Esophagus squamous epithelium (tissue), 5 donors: ENCODE results near the gene PEX14. TPM values are rescaled to one million over a fixed set of nuclear protein-coding genes. Genes with fewer than 3 reads are reported as not detected.

Experiments
- DNase-seq: peaks from one replicate; lab custom pipeline; 2025; lab: John Stamatoyannopoulos, UW
- H3K27ac ChIP-seq, 4 donors: fragments of 200-600 bp; sonication (generic); one replicate each; pipeline ENCODE4 v1.5.1; 2016 to 2019; ENCODE audit warnings: mild to moderate bottlenecking in 1 of 4
- H3K27me3 ChIP-seq, 4 donors: fragments of 200-600 bp; sonication (generic); 1 replicate in 3 of 4; 2 replicates in 1 of 4; pipeline versions ENCODE4 v1.5.1 to v1.6.0; 2017 to 2021; ENCODE audit warnings: antibody characterized with exemption in 1 of 4
- H3K36me3 ChIP-seq, 3 donors: fragments of 200-600 bp; sonication (generic); one replicate each; pipeline ENCODE4 v1.5.1; 2016 to 2019
- H3K4me1 ChIP-seq, 3 donors: fragments of 200-600 bp; sonication (generic); one replicate each; pipeline ENCODE4 v1.5.1; 2017 to 2019
- H3K4me3 ChIP-seq, 4 donors: fragments of 200-600 bp; sonication (generic); 1 replicate in 3 of 4; 2 replicates in 1 of 4; pipeline ENCODE4 v1.5.1; 2016 to 2019; ENCODE audit warnings: mild to moderate bottlenecking in 2 of 4, moderate library complexity in 1 of 4
- H3K9me3 ChIP-seq, 3 donors: fragments of 200-600 bp; sonication (generic); one replicate each; pipeline ENCODE4 v1.5.1; 2016 to 2019
- CTCF ChIP-seq, 6 experiments: fragments of 450-650 bp in 4 of 6; fragments of 200-600 bp in 2 of 6; sonication (generic) in 2 of 6; IDR thresholded peaks; one replicate each; pipeline ENCODE4 v1.5.1; 2016 to 2019; ENCODE audit warnings: antibody characterized with exemption in 6 of 6, mild to moderate bottlenecking in 4 of 6, moderate library complexity in 4 of 6
- POLR2A ChIP-seq, 4 donors: fragments of 450-650 bp; IDR thresholded peaks; one replicate each; pipeline ENCODE4 v1.6.1; 2017; ENCODE audit warnings: antibody characterized with exemption in 4 of 4, mild to moderate bottlenecking in 4 of 4, moderate library complexity in 3 of 4
- WGBS, 2 donors: methylation state at CpG; one replicate each; pipeline ENCODE4 v1.1.5; 2018; 5-methylcytosine and 5-hydroxymethylcytosine counted together
- intact Hi-C: fragments of 100-400 bp; cut with DNase I; formaldehyde crosslinking; loops from one replicate; pipeline ENCODE4 v1.15.0; 2022
- total RNA-seq, 4 donors: library from RNA; depleted of rRNA; stranded (reverse); fragments of >200 nt; gene quantifications; one replicate each; pipeline ENCODE4 v1.1.0, GENCODE V29; 2016
- donor health status: DM: yes; HTN: yes; CAD: no.

PEX14 gene
- total RNA-seq, 4 donors from 2014 or later, result 9.4 to 22.9 (median 15.2) TPM

DNA sequence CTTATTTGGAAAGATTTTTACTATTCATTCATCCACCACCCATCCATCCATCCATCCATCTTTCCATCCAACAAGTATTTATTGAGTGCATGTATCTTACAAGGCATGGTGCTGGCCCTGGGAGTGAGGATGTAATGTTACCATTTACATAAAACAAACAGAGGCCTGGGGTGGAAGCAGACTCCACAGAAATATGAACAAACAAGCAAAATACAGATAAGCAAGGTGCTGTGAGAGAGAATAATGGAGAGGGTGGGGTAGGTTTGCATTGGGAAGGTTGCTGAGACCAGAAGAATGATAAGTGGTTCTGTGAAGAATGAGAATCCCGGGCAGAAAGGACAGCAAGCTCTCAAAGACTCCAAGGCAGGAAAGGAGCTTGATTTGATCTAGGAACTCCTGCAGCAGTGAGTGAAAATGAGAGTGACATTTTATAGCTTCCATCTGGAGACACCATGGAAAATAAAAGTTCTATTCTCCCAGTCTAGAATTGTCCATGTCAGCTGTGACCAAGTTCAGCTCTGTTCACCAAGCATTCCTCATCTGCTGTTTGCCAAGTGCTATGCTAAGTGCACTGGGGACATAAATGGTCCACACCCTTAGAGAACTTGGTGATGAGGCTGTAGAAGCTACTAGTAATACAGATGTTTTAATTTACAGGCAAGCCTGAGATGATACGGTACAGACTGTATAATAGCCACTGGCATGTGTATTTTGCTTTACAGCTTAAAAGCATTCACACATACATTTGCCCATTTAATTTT lies 75.3 kb downstream of the PEX14 start:
- no peaks in the 10 kb centered on the region for H3K9me3 ChIP-seq
- H3K36me3 ChIP-seq, result no peaks in the 10 kb centered on the region
- intact Hi-C loops, result no loop called here
- H3K27me3 ChIP-seq, result no peaks in the 10 kb centered on the region
- no peak for TF ChIP-seq CTCF (IDR thresholded peaks at IDR 0.05)
- no peak for TF ChIP-seq POLR2A (IDR thresholded peaks at IDR 0.05)
- H3K27ac ChIP-seq, result no peak overlapping the region
- no peaks in the 10 kb centered on the region for H3K4me1 ChIP-seq
- 91 to 94% methylated on average over 2 of the region's 2 CpGs for WGBS, 2 donors
- DNase-seq, result no peak
- H3K4me3 ChIP-seq, result no peak overlapping the region

GRCh38 chr1:10553118-10553517 lies 78.4 kb downstream of the PEX14 start:
- Histone ChIP-seq H3K27ac (no peak overlapping the region), H3K9me3 (no peaks in the 10 kb centered on the region), H3K36me3 (no peaks in the 10 kb centered on the region), H3K4me1 (no peaks in the 10 kb centered on the region), H3K27me3 (no peaks in the 10 kb centered on the region), H3K4me3 (no peak overlapping the region)
- TF ChIP-seq CTCF (IDR thresholded peaks at IDR 0.05) (no peak), POLR2A (IDR thresholded peaks at IDR 0.05) (no peak)
- intact Hi-C loops, result no loop called here
- DNase-seq, result no peak
- 83 to 90% methylated on average over 10 of the region's 10 CpGs for WGBS, 2 donors

DNA sequence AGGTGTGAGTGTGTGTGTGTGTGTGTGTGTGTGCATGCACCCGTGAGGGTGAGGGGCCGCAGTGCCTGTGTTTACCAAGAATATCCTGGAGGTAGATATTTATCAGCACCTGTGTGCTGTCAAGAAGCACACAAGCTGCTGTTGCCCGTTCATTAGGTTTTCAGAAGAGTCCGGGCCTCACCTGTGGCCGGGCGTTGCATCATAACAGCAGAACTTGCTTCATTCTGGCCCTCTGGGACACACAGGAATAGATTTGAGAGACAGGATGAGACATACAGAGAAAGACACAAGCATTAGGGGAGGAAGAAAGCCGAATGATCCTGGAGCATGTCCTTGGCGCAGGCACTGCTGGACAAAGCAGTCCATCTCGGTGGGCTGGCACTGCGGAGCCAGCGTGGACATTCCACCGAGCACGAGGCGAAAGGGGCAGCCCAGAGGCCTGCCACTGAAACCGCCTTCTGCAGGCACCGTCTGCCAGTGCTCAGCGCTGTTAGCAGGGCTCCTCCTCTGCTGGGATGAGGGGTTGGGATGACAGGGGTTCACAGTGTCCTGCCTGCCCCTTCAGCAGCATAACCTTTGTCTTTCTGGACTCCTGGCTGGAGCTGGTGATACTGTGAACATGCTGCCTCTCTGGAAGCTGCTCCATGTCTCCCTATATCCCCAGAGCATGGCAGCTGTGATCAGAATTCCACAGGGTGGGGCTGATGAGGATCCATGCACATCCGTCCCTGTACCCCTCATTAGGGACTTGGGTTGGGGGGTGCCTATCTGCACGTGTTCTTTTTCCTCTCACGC lies 81.1 kb downstream of the PEX14 start:
- Histone ChIP-seq H3K9me3 (no peaks in the 10 kb centered on the region), H3K4me1 (no peaks in the 10 kb centered on the region), H3K36me3 (no peaks in the 10 kb centered on the region), H3K4me3 (no peak overlapping the region), H3K27ac (no peak overlapping the region), H3K27me3 (no peaks in the 10 kb centered on the region)
- TF ChIP-seq CTCF (IDR thresholded peaks at IDR 0.05) (no peak), POLR2A (IDR thresholded peaks at IDR 0.05) (no peak)
- no peak for DNase-seq
- 71 to 74% methylated on average over 16 to 17 of the region's 20 CpGs for WGBS, 2 donors
- intact Hi-C loops, result no loop called here

DNA sequence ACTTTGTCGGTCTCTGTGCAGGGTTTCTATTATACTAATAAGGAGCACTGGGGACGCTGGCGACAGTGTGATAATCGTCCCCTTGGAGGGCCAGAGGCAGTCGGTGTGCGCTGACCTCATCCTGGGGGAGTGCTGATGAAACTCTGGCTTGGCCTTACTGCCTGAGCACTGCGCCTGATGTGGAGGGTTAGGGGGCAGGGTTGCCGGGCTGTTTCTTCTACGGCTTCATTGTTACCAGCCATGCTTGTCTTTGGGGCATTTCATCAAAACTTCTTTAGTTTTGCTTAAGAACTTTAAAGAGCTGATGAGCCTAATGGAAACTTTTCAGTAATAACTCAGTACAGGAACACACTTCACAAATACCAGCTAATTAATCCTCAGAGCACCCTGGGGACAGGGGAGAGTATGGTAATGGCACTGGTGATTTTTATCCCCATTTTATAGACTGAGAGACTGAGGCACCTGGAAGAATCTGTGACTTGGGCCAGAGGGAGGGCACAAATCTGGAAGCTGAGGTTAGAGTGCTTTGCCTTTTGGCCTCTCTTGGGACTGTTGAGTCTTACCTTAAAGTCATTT lies 81.8 kb downstream of the PEX14 start:
- 92 to 94% methylated on average over 8 to 9 of the region's 9 CpGs for WGBS, 2 donors
- Histone ChIP-seq H3K4me3 (no peak overlapping the region), H3K27me3 (no peaks in the 10 kb centered on the region), H3K4me1 (no peaks in the 10 kb centered on the region), H3K36me3 (no peaks in the 10 kb centered on the region), H3K9me3 (no peaks in the 10 kb centered on the region), H3K27ac (no peak overlapping the region)
- intact Hi-C loops, result no loop called here
- TF ChIP-seq CTCF (IDR thresholded peaks at IDR 0.05) (no peak), POLR2A (IDR thresholded peaks at IDR 0.05) (no peak)
- no peak for DNase-seq

DNA sequence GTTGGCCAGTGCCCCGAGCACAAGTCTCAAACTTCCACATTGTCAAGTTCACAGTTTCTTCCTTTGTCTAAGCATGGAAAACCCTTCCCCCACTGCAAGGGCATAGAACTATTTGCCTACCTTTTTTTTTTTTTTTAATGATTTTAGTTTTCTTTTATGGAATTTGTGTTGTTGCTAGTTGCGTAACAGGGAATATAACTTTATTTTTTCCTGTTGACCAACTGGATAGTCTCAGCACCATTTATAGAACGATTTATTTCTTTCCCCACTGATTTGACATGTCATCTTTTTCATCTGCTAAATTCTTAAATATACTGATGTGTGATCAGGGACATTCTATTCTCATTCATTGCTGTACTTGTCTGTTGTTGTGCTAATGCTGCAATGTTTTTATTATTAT lies 83.0 kb downstream of the PEX14 start:
- H3K27ac ChIP-seq, result no peak overlapping the region
- TF ChIP-seq POLR2A (IDR thresholded peaks at IDR 0.05), result no peak
- no peaks in the 10 kb centered on the region for H3K36me3 ChIP-seq
- H3K9me3 ChIP-seq, result no peaks in the 10 kb centered on the region
- intact Hi-C loops, result no loop called here
- H3K4me3 ChIP-seq, result no peak overlapping the region
- no peaks in the 10 kb centered on the region for H3K4me1 ChIP-seq
- no peak for DNase-seq
- 82 to 87% methylated on average over 3 of the region's 3 CpGs for WGBS, 2 donors
- H3K27me3 ChIP-seq, result no peaks in the 10 kb centered on the region
